Muscle of leg (tissue), 11 donors: ENCODE measurements around the gene LOXL4. TPM values are rescaled to one million over a fixed set of nuclear protein-coding genes. Genes with fewer than 3 reads are reported as not detected.
A peak's percentile ranks its signal among the peaks of the same experiment; 100 is the strongest.

Experiments used
- DNase-seq: peaks from one replicate; pipeline ENCODE4 v3.0.0; 2013
- H3K27ac ChIP-seq: one replicate; pipeline ENCODE4 v1.5.1; 2013; ENCODE audit warnings: mild to moderate bottlenecking, low read length, control low read depth
- H3K27me3 ChIP-seq: one replicate; pipeline ENCODE4 v1.6.1; 2013; ENCODE audit warnings: low read length; ENCODE audit not compliant: control insufficient read depth, insufficient read depth
- H3K36me3 ChIP-seq: one replicate; pipeline ENCODE4 v1.6.1; 2013; ENCODE audit warnings: low read length; ENCODE audit not compliant: control insufficient read depth, insufficient read depth
- H3K4me1 ChIP-seq: one replicate; pipeline ENCODE4 v1.6.1; 2013; ENCODE audit warnings: low read length; ENCODE audit not compliant: control insufficient read depth, insufficient read depth
- H3K4me3 ChIP-seq: one replicate; pipeline ENCODE4 v1.5.1; 2013; ENCODE audit warnings: low read length, control low read depth
- H3K9me3 ChIP-seq: replicated peaks from 2 replicates; pipeline ENCODE4 v1.6.1; 2013; ENCODE audit warnings: low read depth, low read length; ENCODE audit not compliant: control insufficient read depth
- WGBS: methylation state at CpG from one replicate; pipeline ENCODE4 v1.1.5; 2013; ENCODE audit warnings: missing lambda C conversion rate; ENCODE audit not compliant: insufficient coverage; 5-methylcytosine and 5-hydroxymethylcytosine counted together
- polyA plus RNA-seq, 8 donors: library from polyadenylated mRNA; unstranded; fragments of 120-200 nt; gene quantifications; one replicate each; pipeline versions ENCODE4 v1.2.1 to v1.2.3, GENCODE V29; 2013; ENCODE audit warnings: inconsistent platforms in 1 of 8, low replicate concordance in 1 of 8; ENCODE audit not compliant: insufficient read length in 8 of 8, insufficient read depth in 1 of 8
- total RNA-seq: library from RNA; stranded (reverse); fragments of 120-200 nt; gene quantifications from one replicate; pipeline ENCODE4 v1.2.4, GENCODE V29; 2013

LOXL4 gene
- total and polyA plus RNA-seq, 9 donors, result 6.4 to 11.8 (median 9.3) TPM

DNA sequence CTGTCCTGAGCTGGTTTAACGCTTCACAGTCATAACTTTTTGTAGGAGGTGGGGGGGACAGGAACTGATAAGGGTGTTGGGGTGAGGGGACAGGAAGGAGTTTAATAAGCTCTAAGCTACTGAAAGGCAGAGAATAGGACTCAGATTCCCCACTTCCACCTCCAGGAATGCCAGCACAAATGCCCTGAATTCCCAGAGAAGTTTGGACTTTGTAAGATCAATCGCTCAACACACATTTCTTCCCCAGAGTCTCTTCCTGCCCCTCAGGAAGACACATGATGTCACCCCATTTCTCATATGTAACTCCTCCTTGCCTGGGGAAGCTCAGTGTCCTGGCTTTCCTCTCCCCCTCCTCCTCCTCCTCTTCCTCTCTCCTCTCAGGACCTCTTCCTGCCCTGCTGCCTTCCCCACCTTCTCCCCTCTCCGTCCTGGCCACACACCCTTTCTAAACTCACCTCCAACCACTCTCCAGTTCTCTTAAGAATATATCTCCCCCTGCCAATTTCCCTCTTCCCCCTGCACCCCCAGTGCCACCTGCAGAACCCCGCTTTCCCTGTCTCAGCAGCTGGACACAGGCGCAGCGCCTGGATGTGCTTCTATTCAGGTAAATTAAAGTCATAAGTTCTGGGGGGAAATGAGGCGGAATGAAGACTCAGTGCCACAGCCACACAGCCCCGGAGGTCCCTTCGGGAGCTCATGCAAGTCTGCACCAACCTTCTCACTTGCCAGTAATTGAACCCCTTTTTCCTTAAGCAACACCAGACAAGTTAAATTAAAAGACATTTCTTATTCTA is 5.3 kb upstream of the LOXL4 start:
- no peak overlapping the region for H3K27ac ChIP-seq
- peaks cover 20% of the 10 kb centered on the region for H3K4me1 ChIP-seq
- no peaks in the 10 kb centered on the region for H3K27me3 ChIP-seq
- DNase-seq, result no peak
- H3K4me3 ChIP-seq, result no peak overlapping the region
- H3K36me3 ChIP-seq, result no peaks in the 10 kb centered on the region
- WGBS, result 68% methylated on average over 7 of the region's 9 CpGs
- H3K9me3 ChIP-seq, result no peaks in the 10 kb centered on the region

DNA sequence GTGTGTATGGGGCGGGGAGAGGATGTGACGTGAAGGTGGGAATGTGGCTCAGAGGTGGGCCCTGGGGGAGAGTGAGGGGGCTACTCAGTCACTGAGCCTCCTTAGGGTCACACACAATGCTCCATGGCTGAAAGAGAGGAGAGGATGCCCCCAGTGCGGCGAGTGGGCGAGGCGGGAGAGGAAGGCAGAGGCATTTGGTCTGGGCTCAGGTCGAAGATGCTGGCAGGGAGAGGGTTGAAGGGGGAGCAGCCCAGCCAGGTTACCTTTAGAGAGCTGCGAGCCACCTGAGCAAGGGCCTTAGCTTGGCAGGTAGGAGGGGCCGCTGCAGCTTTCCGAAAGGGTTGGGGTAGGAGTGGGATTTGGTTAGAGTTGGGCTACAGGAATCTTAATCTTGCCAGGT is 4.7 kb upstream of the LOXL4 start:
- Histone ChIP-seq H3K9me3 (no peaks in the 10 kb centered on the region), H3K27me3 (no peaks in the 10 kb centered on the region), H3K36me3 (no peaks in the 10 kb centered on the region), H3K4me1 (peaks cover 23% of the 10 kb centered on the region), H3K4me3 (no peak overlapping the region), H3K27ac (no peak overlapping the region)
- WGBS, result 63% methylated on average over 10 of the region's 10 CpGs
- no peak for DNase-seq

DNA sequence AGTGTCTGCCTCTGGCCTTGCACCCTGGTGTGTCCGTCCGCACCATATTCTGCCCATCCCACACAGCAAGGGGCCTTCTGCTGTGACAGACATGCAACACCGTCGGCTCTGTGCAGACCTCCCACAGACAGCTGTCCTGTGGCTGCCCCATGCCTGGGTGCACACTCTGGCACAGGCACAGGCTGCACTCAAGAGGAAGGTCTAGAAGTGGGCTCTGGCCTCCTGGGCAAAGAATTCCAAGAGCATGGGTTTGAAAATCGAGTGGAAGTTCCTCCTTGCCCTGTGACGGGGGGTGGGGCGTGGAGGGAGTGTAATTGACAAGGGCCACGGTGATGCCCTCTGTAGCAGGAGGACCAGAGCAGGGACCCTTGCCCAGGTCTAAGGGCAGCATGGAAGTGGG is 4.3 kb upstream of the LOXL4 start:
- no peak for DNase-seq
- peaks cover 27% of the 10 kb centered on the region for H3K4me1 ChIP-seq
- WGBS, result 54% methylated on average over 7 of the region's 8 CpGs
- no peaks in the 10 kb centered on the region for H3K9me3 ChIP-seq
- no peak overlapping the region for H3K27ac ChIP-seq
- no peak overlapping the region for H3K4me3 ChIP-seq
- no peaks in the 10 kb centered on the region for H3K36me3 ChIP-seq
- peaks cover 3% of the 10 kb centered on the region for H3K27me3 ChIP-seq

DNA sequence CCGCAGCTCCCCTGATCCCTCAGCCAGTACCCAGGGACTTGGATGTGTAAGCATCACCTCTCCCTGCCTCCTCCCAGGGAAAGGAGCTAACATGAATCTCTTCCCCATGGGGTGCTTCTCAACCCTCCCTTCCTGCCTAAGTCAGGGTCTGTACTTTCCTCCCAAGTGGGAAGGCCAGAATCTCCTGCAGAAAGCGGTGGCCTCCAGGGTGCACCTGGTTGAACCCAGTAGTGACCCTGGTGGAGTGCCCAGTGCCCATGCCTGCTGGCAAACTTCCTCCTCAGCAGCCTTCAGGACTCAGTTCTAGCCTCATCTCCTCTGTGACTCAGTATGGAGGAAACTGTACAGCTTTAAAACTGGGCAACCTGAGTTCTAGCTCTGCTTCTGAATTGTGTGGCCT is 2.8 kb upstream of the LOXL4 start:
- Histone ChIP-seq H3K4me3 (no peak overlapping the region), H3K4me1 (peaks cover 39% of the 10 kb centered on the region), H3K27me3 (peaks cover 7% of the 10 kb centered on the region), H3K36me3 (no peaks in the 10 kb centered on the region), H3K9me3 (no peaks in the 10 kb centered on the region), H3K27ac (no peak overlapping the region)
- DNase-seq, result no peak
- WGBS, result 14% methylated on average over 1 of the region's 2 CpGs

DNA sequence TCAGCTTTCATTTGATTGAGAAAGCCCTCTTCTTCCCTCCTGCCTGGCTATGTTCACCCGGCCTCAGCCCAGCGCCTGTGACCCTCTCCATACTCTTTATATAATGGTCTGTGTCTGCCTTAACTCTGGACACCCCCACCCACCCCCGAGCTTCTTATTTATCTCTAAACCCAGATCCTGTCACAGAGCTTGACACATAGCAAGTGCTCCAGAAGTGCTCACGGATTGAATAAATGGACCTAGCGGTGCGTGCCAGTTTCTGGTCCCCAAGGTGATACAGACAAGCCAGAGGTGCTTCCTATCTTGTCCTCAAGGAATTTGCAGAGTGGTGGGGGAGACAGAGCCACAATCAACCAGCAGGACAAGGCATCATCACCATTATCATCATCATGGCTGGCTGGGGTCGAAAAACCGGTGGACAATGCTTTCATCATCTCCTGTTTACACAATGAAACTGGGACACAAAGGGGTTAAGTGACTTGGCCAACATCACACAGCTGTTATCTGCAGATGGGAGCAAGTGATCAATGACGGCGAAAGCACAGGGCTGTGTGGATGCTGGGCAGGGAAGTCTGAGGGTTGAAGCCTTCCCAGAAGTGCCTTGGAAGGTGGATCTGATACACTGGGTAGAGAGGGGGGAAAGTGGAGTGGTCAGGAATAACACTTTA is 2.2 kb upstream of the LOXL4 start:
- Histone ChIP-seq H3K27me3 (peaks cover 9% of the 10 kb centered on the region), H3K27ac (no peak overlapping the region), H3K36me3 (no peaks in the 10 kb centered on the region), H3K4me1 (peaks cover 43% of the 10 kb centered on the region), H3K9me3 (no peaks in the 10 kb centered on the region), H3K4me3 (no peak overlapping the region)
- 58% methylated on average over 5 of the region's 10 CpGs for WGBS
- DNase-seq, result no peak

DNA sequence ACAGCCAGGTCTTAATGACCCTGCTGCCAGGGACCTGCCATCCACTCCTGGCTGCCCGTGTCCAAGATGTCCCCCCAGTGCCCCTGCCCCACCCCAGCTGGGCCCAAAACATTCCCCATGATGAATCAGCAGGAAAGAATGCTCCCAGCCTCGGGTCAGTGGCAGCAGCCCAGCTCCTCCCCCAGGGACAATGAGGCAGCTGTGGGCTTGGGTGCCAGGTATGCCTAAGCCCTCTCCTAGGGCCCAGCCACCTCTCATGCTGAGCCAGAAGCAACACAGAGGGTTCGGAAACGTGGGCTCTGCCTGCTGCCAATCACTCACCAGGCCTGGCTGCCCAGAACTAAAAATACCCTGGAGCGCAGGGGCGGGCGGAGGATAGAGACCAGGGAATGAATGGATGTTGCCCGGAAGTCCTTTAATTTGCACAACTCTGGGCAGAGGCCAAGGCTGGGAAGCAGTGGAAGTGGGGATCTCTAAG is 1.5 kb upstream of the LOXL4 start:
- DNase-seq, result peak; percentile 82
- Histone ChIP-seq H3K9me3 (no peaks in the 10 kb centered on the region), H3K27ac (peak overlapping the region; percentile 63), H3K27me3 (peaks cover 9% of the 10 kb centered on the region), H3K36me3 (no peaks in the 10 kb centered on the region), H3K4me1 (peaks cover 43% of the 10 kb centered on the region), H3K4me3 (no peak overlapping the region)
- WGBS, result 34% methylated on average over 5 of the region's 8 CpGs

DNA sequence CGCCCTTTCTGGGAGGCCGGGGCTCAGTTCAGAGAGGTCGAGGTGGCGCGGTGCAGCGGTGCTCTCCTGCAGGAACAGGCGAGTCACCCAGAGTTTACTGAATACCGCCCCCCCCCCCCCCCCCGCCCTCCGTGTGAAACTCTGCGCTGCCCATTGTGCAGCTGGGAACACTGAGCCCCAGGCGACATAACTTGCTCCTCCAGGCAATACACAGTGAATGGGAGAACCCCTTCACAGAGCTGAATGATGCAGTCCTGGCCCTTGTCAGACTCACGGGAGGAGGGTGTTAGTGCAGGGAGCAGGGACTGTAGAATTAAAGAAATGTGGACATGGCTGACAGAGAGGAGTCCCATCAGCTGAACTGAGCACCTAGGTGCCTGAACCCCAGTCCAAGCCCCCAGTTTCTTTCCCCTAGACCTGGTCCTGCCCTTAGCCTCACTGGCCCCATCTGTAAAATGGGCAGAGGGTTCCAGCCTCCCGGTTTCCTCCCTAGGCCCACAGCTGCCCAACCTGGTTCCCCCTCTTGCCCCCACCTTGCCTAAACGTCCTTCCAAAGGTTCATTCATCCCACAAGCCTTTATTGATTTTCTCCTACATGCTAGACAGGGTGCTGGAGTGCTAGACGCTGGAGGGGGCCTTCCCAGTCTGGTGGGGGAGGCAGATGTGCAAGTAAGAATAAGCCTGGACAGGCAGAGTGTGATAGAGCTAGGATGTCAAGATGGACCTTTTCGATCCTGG is 869 bp upstream of the LOXL4 start:
- Histone ChIP-seq H3K9me3 (no peaks in the 10 kb centered on the region), H3K4me1 (peaks cover 43% of the 10 kb centered on the region), H3K27ac (peak overlapping the region; percentile 72), H3K27me3 (peaks cover 9% of the 10 kb centered on the region), H3K36me3 (no peaks in the 10 kb centered on the region), H3K4me3 (peak overlapping the region; percentile 56)
- 41% methylated on average over 4 of the region's 17 CpGs for WGBS
- no peak for DNase-seq

DNA sequence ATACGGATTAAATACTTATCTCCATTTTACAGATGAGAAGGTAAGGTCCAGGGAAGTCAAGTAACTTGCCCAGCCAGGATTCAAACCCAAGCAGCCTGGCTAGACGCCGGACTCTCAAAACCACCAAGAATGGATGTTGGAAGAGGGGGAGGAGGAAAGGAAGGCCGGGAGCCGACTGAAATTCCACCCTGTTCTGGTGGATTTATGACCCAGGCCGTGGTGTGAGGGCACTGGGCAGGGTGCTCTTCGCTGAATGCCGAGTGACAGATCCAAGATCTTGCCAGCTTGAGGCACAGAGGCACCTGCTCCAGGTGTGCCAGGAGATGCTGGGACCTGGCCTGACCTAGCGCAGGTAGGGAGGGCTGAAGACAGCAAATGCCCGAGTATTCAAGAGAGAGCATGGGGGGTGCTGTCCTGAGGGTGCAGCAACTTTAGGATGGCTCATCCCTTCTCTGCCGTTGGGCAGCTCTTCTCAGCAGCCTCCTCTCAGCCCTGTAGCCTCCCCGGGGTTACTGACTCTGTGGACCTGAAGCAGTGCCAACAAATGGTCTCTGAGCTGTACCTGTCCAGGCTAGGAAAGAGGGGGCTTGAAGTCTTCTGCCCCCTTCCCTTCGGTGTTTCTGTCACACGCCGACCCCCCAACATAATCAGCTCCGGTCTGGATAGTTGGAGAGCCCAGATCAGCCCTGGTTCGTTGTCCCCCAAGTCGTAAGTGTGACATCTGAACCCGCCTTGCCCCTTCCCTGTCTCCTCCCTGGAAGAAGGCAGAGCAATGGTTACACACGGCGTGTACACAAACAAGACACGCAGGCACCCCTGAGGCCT is 713 bp downstream of the LOXL4 start:
- Histone ChIP-seq H3K27me3 (peaks cover 9% of the 10 kb centered on the region), H3K36me3 (no peaks in the 10 kb centered on the region), H3K4me1 (peaks cover 43% of the 10 kb centered on the region), H3K4me3 (peak overlapping the region; percentile 50), H3K9me3 (no peaks in the 10 kb centered on the region), H3K27ac (peak overlapping the region; percentile 82)
- DNase-seq, result no peak
- WGBS, result 51% methylated on average over 18 of the region's 22 CpGs

DNA sequence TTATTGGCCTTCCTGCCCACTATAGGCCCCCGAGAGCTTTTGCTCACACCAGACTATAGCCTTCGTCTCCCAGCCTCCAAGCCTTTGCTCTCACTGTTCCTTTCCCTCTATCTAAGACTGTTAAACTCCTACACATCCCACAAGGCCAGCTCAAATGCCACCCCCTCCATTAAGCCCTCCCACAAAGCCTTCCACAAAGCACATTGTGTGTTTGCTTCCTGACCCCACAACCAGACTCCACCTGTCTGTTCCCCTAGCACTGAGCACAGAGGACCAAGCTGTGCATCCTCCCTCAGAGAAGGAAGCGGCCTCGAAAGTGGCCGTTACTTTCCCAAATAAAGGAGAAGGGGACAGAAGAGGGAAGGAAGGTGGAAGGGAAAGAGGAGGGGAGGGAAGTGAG is 1.3 kb downstream of the LOXL4 start:
- no peak overlapping the region for H3K27ac ChIP-seq
- H3K27me3 ChIP-seq, result peaks cover 9% of the 10 kb centered on the region
- H3K4me1 ChIP-seq, result peaks cover 43% of the 10 kb centered on the region
- H3K4me3 ChIP-seq, result no peak overlapping the region
- WGBS, result 73% methylated on average over 2 of the region's 5 CpGs
- no peaks in the 10 kb centered on the region for H3K36me3 ChIP-seq
- no peak for DNase-seq
- no peaks in the 10 kb centered on the region for H3K9me3 ChIP-seq
